Measurements from ENCODE around the gene DCPS.

DCPS gene

GRCh38 chr11:126319374-126319740, 15.5 kb downstream of the DCPS start:
- no peak overlapping the region for H3K4me2 ChIP-seq (ENCODE audit: low read depth, low read length, poor library complexity, severe bottlenecking)
- no peak overlapping the region for H3K27ac ChIP-seq (ENCODE audit: low read depth, low read length)
- no peaks in the 10 kb centered on the region for H3K9me3 ChIP-seq (ENCODE audit: insufficient read depth, low read length)
- H3K36me3 ChIP-seq (ENCODE audit: low read length) = no peaks in the 10 kb centered on the region
- TF ChIP-seq, protein P1, sequence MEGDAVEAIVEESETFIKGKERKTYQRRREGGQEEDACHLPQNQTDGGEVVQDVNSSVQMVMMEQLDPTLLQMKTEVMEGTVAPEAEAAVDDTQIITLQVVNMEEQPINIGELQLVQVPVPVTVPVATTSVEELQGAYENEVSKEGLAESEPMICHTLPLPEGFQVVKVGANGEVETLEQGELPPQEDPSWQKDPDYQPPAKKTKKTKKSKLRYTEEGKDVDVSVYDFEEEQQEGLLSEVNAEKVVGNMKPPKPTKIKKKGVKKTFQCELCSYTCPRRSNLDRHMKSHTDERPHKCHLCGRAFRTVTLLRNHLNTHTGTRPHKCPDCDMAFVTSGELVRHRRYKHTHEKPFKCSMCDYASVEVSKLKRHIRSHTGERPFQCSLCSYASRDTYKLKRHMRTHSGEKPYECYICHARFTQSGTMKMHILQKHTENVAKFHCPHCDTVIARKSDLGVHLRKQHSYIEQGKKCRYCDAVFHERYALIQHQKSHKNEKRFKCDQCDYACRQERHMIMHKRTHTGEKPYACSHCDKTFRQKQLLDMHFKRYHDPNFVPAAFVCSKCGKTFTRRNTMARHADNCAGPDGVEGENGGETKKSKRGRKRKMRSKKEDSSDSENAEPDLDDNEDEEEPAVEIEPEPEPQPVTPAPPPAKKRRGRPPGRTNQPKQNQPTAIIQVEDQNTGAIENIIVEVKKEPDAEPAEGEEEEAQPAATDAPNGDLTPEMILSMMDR (IDR thresholded peaks at IDR 0.05; ENCODE audit: insufficient read depth, low read length, poor library complexity, severe bottlenecking) = no peak
- TF ChIP-seq EZH2phosphoT487 (conservative IDR thresholded peaks at IDR 0.05; ENCODE audit: low read length) = no peak
- no peaks in the 10 kb centered on the region for H3K9me2 ChIP-seq (replicated peaks; ENCODE audit: insufficient read depth, low read length)
- no peaks in the 10 kb centered on the region for H4K20me1 ChIP-seq (ENCODE audit: low read depth, low read length)
- no peak overlapping the region for H3K9ac ChIP-seq (ENCODE audit: low read length)
- H3K27me3 ChIP-seq (ENCODE audit: low read length) = no peaks in the 10 kb centered on the region
- no peak overlapping the region for H2AFZ ChIP-seq (ENCODE audit: low read depth, low read length, severe bottlenecking)
- H3K4me3 ChIP-seq (ENCODE audit: insufficient read depth, low read length, poor library complexity, severe bottlenecking) = no peak overlapping the region
- no peaks in the 10 kb centered on the region for H3F3A ChIP-seq (ENCODE audit: insufficient read depth)
- no peaks in the 10 kb centered on the region for H3K79me2 ChIP-seq (ENCODE audit: insufficient read depth, low read length)

- Histone ChIP-seq H3K4me2 (ENCODE audit: low read depth, low read length, poor library complexity, severe bottlenecking) (no peak overlapping the region), H4K20me1 (ENCODE audit: low read depth, low read length) (no peaks in the 10 kb centered on the region), H3K36me3 (ENCODE audit: low read length) (no peaks in the 10 kb centered on the region), H3F3A (ENCODE audit: insufficient read depth) (no peaks in the 10 kb centered on the region), H3K9me3 (ENCODE audit: insufficient read depth, low read length) (no peaks in the 10 kb centered on the region), H3K4me3 (ENCODE audit: insufficient read depth, low read length, poor library complexity, severe bottlenecking) (no peak overlapping the region), H3K27me3 (ENCODE audit: low read length) (no peaks in the 10 kb centered on the region), H3K9ac (ENCODE audit: low read length) (no peak overlapping the region), H3K79me2 (ENCODE audit: insufficient read depth, low read length) (no peaks in the 10 kb centered on the region), H3K9me2 (replicated peaks; ENCODE audit: insufficient read depth, low read length) (no peaks in the 10 kb centered on the region), H3K27ac (ENCODE audit: low read depth, low read length) (no peak overlapping the region), H2AFZ (ENCODE audit: low read depth, low read length, severe bottlenecking) (no peak overlapping the region)
- TF ChIP-seq, protein P1 (IDR thresholded peaks at IDR 0.05; ENCODE audit: insufficient read depth, low read length, poor library complexity, severe bottlenecking) = no peak
- TF ChIP-seq EZH2phosphoT487 (conservative IDR thresholded peaks at IDR 0.05; ENCODE audit: low read length) = no peak
These were observed 19.1 kb downstream of the DCPS start for GRCh38 chr11:126322996-126323395.

DNA sequence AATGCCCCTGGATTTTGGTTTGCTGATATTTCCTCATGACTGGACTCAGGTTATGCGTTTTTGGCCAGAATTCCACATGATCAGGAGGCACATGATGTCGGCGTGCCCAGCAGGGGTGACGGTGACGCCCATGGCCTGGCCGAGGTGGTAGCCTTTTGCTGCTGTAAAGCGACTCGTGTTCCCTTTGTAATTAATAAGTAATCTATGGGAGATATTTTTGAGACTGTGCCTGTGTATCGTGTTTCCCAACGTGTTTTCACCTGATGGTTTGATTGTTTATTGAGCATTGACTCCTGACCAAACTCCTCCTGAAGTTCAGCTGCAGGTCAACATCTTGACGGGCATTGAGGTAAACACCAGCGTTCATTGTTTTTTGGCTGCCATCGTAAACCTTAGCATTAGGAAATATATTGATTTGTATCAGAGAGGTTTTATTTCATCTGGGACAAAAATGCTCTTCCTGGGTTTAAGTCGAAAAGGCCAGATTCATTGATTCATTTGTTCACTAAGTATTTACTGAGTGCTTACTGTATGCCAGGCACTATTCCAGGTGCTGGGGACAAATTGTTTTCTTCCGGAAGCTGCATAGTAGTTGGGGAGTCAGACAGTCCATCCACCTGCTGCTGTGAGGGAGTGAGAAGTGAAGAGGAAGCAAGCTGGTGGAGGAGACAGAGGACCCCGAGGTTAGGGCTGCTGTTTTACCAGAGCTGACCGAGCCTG, 23.6 kb downstream of the DCPS start:
- Histone ChIP-seq H2AFZ (ENCODE audit: low read depth, low read length, severe bottlenecking) (no peak overlapping the region), H3K9me2 (replicated peaks; ENCODE audit: insufficient read depth, low read length) (no peaks in the 10 kb centered on the region)

More for the DNA sequence above, 23.6 kb downstream of the DCPS start:
- H4K20me1 ChIP-seq (ENCODE audit: low read depth, low read length) = no peaks in the 10 kb centered on the region
- H3K27ac ChIP-seq (ENCODE audit: low read depth, low read length) = no peak overlapping the region
- no peak overlapping the region for H3K4me3 ChIP-seq (ENCODE audit: insufficient read depth, low read length, poor library complexity, severe bottlenecking)
- H3K4me2 ChIP-seq (ENCODE audit: low read depth, low read length, poor library complexity, severe bottlenecking) = no peak overlapping the region
- no peaks in the 10 kb centered on the region for H3K36me3 ChIP-seq (ENCODE audit: low read length)
- H3K9ac ChIP-seq (ENCODE audit: low read length) = no peak overlapping the region
- no peaks in the 10 kb centered on the region for H3K79me2 ChIP-seq (ENCODE audit: insufficient read depth, low read length)
- no peaks in the 10 kb centered on the region for H3F3A ChIP-seq (ENCODE audit: insufficient read depth)
- no peaks in the 10 kb centered on the region for H3K27me3 ChIP-seq (ENCODE audit: low read length)
- TF ChIP-seq, protein P1 (IDR thresholded peaks at IDR 0.05; ENCODE audit: insufficient read depth, low read length, poor library complexity, severe bottlenecking) = no peak
- H3K9me3 ChIP-seq (ENCODE audit: insufficient read depth, low read length) = no peaks in the 10 kb centered on the region

All from SU-DHL-6 (cell line).